Measurements from ENCODE around the gene IFNG. TPM values are rescaled to one million over a fixed set of nuclear protein-coding genes. Genes with fewer than 3 reads are reported as not detected.
"Not testable (repeated sequence)": the region's sequence is repeated elsewhere in the genome, so short reads cannot be mapped to it uniquely, and the experiment has no call there.

Gene IFNG
- total RNA-seq, 4 donors from 2014 or later = not detected

DNA sequence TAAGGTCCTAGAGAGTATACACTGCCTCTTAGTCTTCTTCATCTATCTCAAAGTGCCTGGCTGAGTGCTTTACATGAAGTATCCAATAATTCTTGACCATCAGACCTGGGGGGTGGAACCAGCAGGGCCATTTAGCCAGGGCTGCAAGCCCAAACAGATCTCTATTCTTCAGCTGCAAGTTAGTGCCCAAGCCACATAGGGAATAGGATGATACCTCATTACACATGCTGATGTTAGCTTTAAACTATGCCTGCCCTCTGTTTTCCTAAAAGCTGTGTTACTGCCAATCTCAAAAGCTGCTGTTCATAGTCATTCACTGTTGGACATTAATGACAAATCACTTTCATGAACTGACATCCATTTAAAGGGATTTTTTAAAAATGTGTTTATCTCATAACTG, 16.7 kb upstream of the IFNG start:
- intact Hi-C loops (cut with DNase I) = no loop called here
- Histone ChIP-seq H3K27me3 (no peaks in the 10 kb centered on the region), H3K9me3 (no peaks in the 10 kb centered on the region), H3K27ac (replicated peaks in 1 of 4) (no peak overlapping the region), H3K36me3 (no peaks in the 10 kb centered on the region), H3K4me1 (no peaks in the 10 kb centered on the region), H3K4me3 (no peak overlapping the region)
- DNase-seq (ENCODE audit: extremely low spot score) = no peak
- TF ChIP-seq POLR2A (IDR thresholded peaks at IDR 0.05; ENCODE audit: low read depth) = no peak
- no peak for TF ChIP-seq EP300 (IDR thresholded peaks at IDR 0.05)
- TF ChIP-seq, protein P1, sequence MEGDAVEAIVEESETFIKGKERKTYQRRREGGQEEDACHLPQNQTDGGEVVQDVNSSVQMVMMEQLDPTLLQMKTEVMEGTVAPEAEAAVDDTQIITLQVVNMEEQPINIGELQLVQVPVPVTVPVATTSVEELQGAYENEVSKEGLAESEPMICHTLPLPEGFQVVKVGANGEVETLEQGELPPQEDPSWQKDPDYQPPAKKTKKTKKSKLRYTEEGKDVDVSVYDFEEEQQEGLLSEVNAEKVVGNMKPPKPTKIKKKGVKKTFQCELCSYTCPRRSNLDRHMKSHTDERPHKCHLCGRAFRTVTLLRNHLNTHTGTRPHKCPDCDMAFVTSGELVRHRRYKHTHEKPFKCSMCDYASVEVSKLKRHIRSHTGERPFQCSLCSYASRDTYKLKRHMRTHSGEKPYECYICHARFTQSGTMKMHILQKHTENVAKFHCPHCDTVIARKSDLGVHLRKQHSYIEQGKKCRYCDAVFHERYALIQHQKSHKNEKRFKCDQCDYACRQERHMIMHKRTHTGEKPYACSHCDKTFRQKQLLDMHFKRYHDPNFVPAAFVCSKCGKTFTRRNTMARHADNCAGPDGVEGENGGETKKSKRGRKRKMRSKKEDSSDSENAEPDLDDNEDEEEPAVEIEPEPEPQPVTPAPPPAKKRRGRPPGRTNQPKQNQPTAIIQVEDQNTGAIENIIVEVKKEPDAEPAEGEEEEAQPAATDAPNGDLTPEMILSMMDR (IDR thresholded peaks at IDR 0.05) = no peak
- no peak for TF ChIP-seq POLR2AphosphoS5 (IDR thresholded peaks at IDR 0.05)

DNA sequence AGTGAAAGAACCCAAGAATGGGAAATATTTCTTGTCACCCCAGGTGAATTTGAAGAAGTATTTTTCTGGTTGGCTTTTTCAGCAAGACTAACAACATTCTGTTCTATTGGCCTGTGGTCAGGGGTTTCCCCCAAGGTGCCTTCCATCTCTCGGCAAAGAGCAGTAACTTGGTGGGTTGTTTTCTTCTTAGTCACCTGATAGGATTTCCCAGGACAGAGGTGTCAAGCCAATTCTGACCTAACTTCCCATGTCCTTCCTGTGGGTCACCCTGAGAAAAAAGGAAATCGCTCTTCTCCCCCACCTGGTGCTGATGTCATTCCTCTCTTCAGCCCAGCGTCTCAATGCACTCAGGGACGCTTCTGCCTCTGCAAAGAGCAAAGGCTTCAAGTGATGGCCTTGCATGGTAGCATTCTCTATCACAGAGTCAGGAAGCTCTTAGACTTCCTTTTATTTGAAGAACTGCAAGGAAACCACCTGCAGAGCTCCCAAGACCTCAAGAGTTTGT, 16.1 kb upstream of the IFNG start:
- H3K27ac ChIP-seq (replicated peaks in 1 of 4) = no peak overlapping the region
- H3K4me3 ChIP-seq = no peak overlapping the region
- TF ChIP-seq EP300 (IDR thresholded peaks at IDR 0.05) = no peak
- DNase-seq (ENCODE audit: extremely low spot score) = no peak
- H3K4me1 ChIP-seq = no peaks in the 10 kb centered on the region
- no peaks in the 10 kb centered on the region for H3K27me3 ChIP-seq
- intact Hi-C loops (cut with DNase I) = no loop called here
- 68% methylated on average over 4 of the region's 4 CpGs for WGBS
- H3K9me3 ChIP-seq = no peaks in the 10 kb centered on the region
- H3K36me3 ChIP-seq = no peaks in the 10 kb centered on the region

DNA sequence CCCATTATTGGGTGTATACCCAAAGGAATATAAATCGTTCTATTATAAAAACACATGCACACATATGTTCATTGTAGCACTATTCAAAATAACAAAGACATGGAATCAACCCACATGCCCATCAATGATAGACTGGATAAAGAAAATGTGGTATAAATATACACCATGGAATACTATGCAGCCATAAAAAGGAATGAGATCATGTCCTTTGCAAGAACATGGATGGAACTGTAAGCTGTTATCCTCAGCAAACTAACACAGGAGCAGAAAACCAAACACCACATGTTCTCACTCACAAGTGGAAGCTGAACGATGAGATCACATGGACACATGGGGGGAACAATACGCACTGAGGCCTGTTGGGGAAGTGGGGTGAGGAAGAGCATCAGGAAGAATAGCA, 15.2 kb upstream of the IFNG start:
- 89% methylated on average over 3 of the region's 3 CpGs for WGBS
- H3K36me3 ChIP-seq; H3K27me3 ChIP-seq; intact Hi-C loops (cut with DNase I); H3K9me3 ChIP-seq; H3K27ac ChIP-seq (replicated peaks in 1 of 4); DNase-seq (ENCODE audit: extremely low spot score); H3K4me1 ChIP-seq; H3K4me3 ChIP-seq: not testable (repeated sequence)

DNA sequence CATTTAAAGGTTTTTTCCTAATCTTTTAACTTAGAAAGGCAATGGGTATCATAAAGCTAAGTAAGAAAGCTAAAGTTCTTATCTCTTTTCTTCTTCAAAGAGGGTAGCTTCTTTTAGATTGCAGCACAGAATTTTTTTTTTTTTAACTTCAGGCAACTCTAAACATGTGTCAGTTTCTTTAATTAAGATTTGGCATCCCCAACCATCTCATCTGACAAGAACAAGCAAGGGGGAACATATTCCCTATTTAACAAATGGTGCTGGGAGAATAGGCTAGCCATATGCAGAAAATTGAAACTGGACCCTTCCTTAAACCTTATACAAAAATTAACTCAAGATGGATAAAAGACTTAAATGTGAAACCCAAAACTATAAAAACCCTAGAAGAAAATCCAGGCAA, 14.3 kb upstream of the IFNG start:
- H3K36me3 ChIP-seq = no peaks in the 10 kb centered on the region

DNA sequence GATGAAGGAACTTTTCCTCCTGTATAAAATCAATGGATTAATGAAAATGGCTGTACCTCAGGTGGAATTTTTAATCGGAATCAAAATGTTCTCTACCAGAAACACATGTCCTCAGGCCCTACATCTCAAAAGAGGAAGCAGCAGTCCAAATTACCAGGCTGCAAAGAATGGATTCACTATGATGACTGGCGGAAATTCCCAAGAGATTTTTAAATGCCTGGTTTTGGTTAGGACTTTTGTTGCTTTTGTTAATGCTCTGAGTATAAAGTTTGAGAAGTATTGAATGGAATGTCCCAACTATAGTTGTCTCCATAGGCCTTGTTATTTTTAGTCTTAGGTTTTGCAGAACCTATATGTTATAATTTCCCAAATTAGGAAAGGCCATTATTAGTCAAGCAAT, 11.2 kb upstream of the IFNG start:
- Histone ChIP-seq H3K4me3 (no peak overlapping the region), H3K9me3 (no peaks in the 10 kb centered on the region), H3K36me3 (no peaks in the 10 kb centered on the region), H3K27ac (replicated peaks in 1 of 4) (no peak overlapping the region), H3K4me1 (no peaks in the 10 kb centered on the region), H3K27me3 (no peaks in the 10 kb centered on the region)
- no peak for DNase-seq (ENCODE audit: extremely low spot score)
- WGBS = 90% methylated on average over 2 of the region's 2 CpGs
- intact Hi-C loops (cut with DNase I) = no loop called here
- TF ChIP-seq EP300 (IDR thresholded peaks at IDR 0.05) = no peak
- TF ChIP-seq, protein P1 (IDR thresholded peaks at IDR 0.05) = no peak
- TF ChIP-seq POLR2AphosphoS5 (IDR thresholded peaks at IDR 0.05) = no peak
- no peak for TF ChIP-seq POLR2A (IDR thresholded peaks at IDR 0.05; ENCODE audit: low read depth)

More for the DNA sequence above, 14.3 kb upstream of the IFNG start:
- no peak for TF ChIP-seq EP300 (IDR thresholded peaks at IDR 0.05)
- TF ChIP-seq, protein P1 (IDR thresholded peaks at IDR 0.05) = no peak
- TF ChIP-seq POLR2AphosphoS5 (IDR thresholded peaks at IDR 0.05) = no peak
- TF ChIP-seq POLR2A (IDR thresholded peaks at IDR 0.05; ENCODE audit: low read depth) = no peak
- DNase-seq (ENCODE audit: extremely low spot score) = no peak
- H3K27me3 ChIP-seq = no peaks in the 10 kb centered on the region
- no peaks in the 10 kb centered on the region for H3K4me1 ChIP-seq
- no peaks in the 10 kb centered on the region for H3K9me3 ChIP-seq
- intact Hi-C loops (cut with DNase I) = no loop called here
- H3K27ac ChIP-seq (replicated peaks in 1 of 4) = no peak overlapping the region
- no peak overlapping the region for H3K4me3 ChIP-seq

DNA sequence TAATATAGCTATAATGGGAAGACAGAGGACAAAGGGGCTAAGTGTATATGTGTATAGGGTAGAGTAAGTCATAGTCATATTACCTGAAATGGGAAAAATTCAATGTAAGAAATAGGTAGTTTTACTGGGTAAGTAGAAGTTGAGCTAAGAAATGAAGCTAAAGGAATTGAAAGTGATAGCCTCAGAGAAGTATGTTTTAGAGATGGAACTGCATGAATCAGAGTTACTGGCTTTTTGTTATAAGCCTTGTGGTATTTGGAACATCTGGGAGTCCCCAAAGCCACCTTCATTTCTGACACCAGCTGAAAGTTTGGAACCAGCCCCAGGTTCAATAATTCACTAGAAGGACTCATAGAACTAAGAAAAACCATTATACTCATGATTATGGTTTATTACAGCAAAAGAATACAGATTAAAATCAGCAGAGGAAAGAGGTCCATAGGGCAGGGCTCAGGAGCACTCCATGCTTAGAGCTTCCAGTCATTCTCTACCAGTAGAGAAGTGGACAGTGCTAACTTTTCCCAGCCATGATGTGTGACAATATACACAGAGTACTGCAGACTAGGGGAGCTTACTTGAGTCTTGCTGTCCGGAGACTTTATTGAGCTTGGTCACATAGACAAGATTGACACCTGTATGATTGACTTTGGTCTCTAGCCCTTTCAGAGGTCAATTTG, 9.8 kb upstream of the IFNG start:
- no peak overlapping the region for H3K27ac ChIP-seq (replicated peaks in 1 of 4)
- H3K9me3 ChIP-seq = no peaks in the 10 kb centered on the region
- WGBS = 88% methylated on average over 1 of the region's 1 CpG
- TF ChIP-seq, protein P1 (IDR thresholded peaks at IDR 0.05) = no peak
- TF ChIP-seq POLR2AphosphoS5 (IDR thresholded peaks at IDR 0.05) (no peak), POLR2A (IDR thresholded peaks at IDR 0.05; ENCODE audit: low read depth) (no peak), EP300 (IDR thresholded peaks at IDR 0.05) (no peak)
- no peaks in the 10 kb centered on the region for H3K27me3 ChIP-seq
- H3K4me3 ChIP-seq = no peak overlapping the region
- H3K4me1 ChIP-seq = no peaks in the 10 kb centered on the region
- intact Hi-C loops (cut with DNase I) = no loop called here
- DNase-seq (ENCODE audit: extremely low spot score) = no peak
- H3K36me3 ChIP-seq = no peaks in the 10 kb centered on the region

All from esophagus muscularis mucosa (tissue), 4 donors.